A673 (cell line): ENCODE results near the gene SUSD1. TPM values are rescaled to one million over a fixed set of nuclear protein-coding genes. Genes with fewer than 3 reads are reported as not detected.

Experiments
- BruUV-seq: library from RNA; stranded (reverse); fragments of 400-500 nt; replicated peaks from 2 replicates; lab custom pipeline; 2021; lab: Mats Ljungman, UMichigan
- CTCF ChIA-PET: fragments of 300-600 bp; sonication (Branson Sonifier 250); formaldehyde crosslinking; loops from one replicate; lab custom pipeline; 2022; ENCODE audit warnings: antibody characterized with exemption; lab: Charles Lee
- POLR2A ChIA-PET: fragments of 300-600 bp; sonication (Branson Sonifier 250); formaldehyde crosslinking; loops from one replicate; lab custom pipeline; 2022; ENCODE audit warnings: antibody characterized with exemption; ENCODE audit not compliant: low non-redundant PET; lab: Charles Lee
- DNase-seq: peaks from one replicate; pipeline ENCODE4 v3.0.0-alpha.2; 2015; ENCODE audit warnings: low spot score
- H3K27ac ChIP-seq: fragments of 200-600 bp; sonication (generic); 2 replicates; pipeline ENCODE4 v1.5.1; 2016; ENCODE audit warnings: mixed run types, low read depth, mild to moderate bottlenecking, mixed read lengths, antibody characterized with exemption, low read length; ENCODE audit not compliant: poor library complexity, severe bottlenecking
- H3K27me3 ChIP-seq: fragments of 200-600 bp; sonication (generic); replicated peaks from 2 replicates; pipeline ENCODE4 v1.6.1; 2017; ENCODE audit warnings: mixed run types, low read depth, mild to moderate bottlenecking, mixed read lengths, antibody characterized with exemption, low read length; ENCODE audit not compliant: insufficient read depth, poor library complexity
- H3K36me3 ChIP-seq: fragments of 200-600 bp; sonication (generic); 2 replicates; pipeline ENCODE4 v1.6.1; 2016; ENCODE audit warnings: mixed run types, mild to moderate bottlenecking, mixed read lengths, antibody characterized with exemption, low read length; ENCODE audit not compliant: insufficient read depth, poor library complexity, severe bottlenecking
- H3K4me1 ChIP-seq: fragments of 200-600 bp; sonication (generic); 2 replicates; pipeline ENCODE4 v1.6.1; 2017; ENCODE audit warnings: mixed run types, mild to moderate bottlenecking, mixed read lengths, antibody characterized with exemption, low read length; ENCODE audit not compliant: insufficient read depth, poor library complexity, severe bottlenecking
- H3K4me3 ChIP-seq: fragments of 200-600 bp; sonication (generic); 2 replicates; pipeline ENCODE4 v1.5.1; 2016; ENCODE audit warnings: low read depth, mixed run types, mild to moderate bottlenecking, mixed read lengths, low read length; ENCODE audit not compliant: poor library complexity, severe bottlenecking
- H3K9me3 ChIP-seq: fragments of 200-600 bp; sonication (generic); 2 replicates; pipeline ENCODE4 v1.6.1; 2016; ENCODE audit warnings: mixed run types, low read depth, mild to moderate bottlenecking, mixed read lengths, antibody characterized with exemption, low read length; ENCODE audit not compliant: poor library complexity, severe bottlenecking
- EZH2 ChIP-seq: fragments of 200-600 bp; sonication (generic); IDR thresholded peaks from 2 replicates; pipeline ENCODE4 v1.6.1; 2017; ENCODE audit warnings: borderline replicate concordance, low read depth, mild to moderate bottlenecking, mixed read lengths, antibody characterized with exemption, low read length; ENCODE audit not compliant: poor library complexity, severe bottlenecking
- intact Hi-C: fragments of 100-400 bp; cut with micrococcal nuclease; formaldehyde crosslinking; loops from one replicate; pipeline ENCODE4 v1.10.0; 2022; ENCODE audit not compliant: unreplicated experiment
- total RNA-seq: library from RNA; stranded (reverse); gene quantifications from 2 replicates; pipeline ENCODE4 v1.2.3, GENCODE V29; 2021
- TF ChIP-seq, protein P1 (sequence below): fragments of 300-800, 200-600 bp; sonication (generic); conservative IDR thresholded peaks from 2 replicates; pipeline ENCODE4 v1.5.1; 2017; ENCODE audit warnings: low read depth, mild to moderate bottlenecking, antibody characterized with exemption, low read length, moderate library complexity, mixed read lengths

The SUSD1 gene
- total RNA-seq, 1 experiment from 2014 or later, result 14.9 TPM

DNA sequence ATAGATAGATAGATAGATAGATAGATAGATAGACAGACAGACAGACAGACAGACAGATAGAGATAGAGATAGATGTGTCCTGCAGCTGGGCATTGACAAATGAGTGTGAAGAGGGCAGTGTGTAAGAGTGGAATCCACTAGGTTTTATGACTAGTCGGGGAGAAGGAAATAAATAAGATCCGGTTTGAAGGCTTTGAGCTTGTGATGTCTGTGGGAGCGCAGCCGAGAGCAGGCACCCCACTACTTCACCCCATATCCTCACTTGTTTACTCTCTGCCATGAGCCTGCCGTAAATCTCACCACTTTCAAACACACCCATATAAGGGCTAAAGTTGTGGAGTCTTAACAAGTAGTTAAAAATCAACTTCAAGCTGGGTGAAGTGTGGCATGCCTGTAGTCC is 1.4 kb upstream of the SUSD1 start:
- POLR2A ChIA-PET, result no interaction called here
- no TSS peak for BruUV-seq
- Histone ChIP-seq H3K4me1 (peaks cover 11% of the 10 kb centered on the region), H3K27ac (no peak overlapping the region), H3K4me3 (no peak overlapping the region), H3K27me3 (no peaks in the 10 kb centered on the region), H3K36me3 (no peaks in the 10 kb centered on the region), H3K9me3 (no peaks in the 10 kb centered on the region)
- intact Hi-C loops, result no loop called here
- CTCF ChIA-PET, result no interaction called here
- DNase-seq, result no peak
- TF ChIP-seq EZH2, result no peak
- TF ChIP-seq, protein P1, sequence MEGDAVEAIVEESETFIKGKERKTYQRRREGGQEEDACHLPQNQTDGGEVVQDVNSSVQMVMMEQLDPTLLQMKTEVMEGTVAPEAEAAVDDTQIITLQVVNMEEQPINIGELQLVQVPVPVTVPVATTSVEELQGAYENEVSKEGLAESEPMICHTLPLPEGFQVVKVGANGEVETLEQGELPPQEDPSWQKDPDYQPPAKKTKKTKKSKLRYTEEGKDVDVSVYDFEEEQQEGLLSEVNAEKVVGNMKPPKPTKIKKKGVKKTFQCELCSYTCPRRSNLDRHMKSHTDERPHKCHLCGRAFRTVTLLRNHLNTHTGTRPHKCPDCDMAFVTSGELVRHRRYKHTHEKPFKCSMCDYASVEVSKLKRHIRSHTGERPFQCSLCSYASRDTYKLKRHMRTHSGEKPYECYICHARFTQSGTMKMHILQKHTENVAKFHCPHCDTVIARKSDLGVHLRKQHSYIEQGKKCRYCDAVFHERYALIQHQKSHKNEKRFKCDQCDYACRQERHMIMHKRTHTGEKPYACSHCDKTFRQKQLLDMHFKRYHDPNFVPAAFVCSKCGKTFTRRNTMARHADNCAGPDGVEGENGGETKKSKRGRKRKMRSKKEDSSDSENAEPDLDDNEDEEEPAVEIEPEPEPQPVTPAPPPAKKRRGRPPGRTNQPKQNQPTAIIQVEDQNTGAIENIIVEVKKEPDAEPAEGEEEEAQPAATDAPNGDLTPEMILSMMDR, result no peak

GRCh38 chr9:112175796-112176315 is 759 bp upstream of the SUSD1 start:
- Histone ChIP-seq H3K4me1 (peaks cover 6% of the 10 kb centered on the region), H3K4me3 (peak overlapping the region; percentile 70), H3K9me3 (no peaks in the 10 kb centered on the region), H3K36me3 (no peaks in the 10 kb centered on the region), H3K27me3 (no peaks in the 10 kb centered on the region), H3K27ac (no peak overlapping the region)
- DNase-seq, result no peak
- ChIA-PET CTCF (no interaction called here), POLR2A (no interaction called here)
- no TSS peak for BruUV-seq
- TF ChIP-seq EZH2, result no peak
- TF ChIP-seq, protein P1, result no peak
- intact Hi-C loops, result no loop called here

GRCh38 chr9:112174222-112174964 is 704 bp downstream of the SUSD1 start:
- TF ChIP-seq EZH2, result no peak
- TF ChIP-seq, protein P1, result no peak
- ChIA-PET CTCF (interaction anchor here (0.5 kb wide), 1 partner anchor 577 kb away, joined by 6 read pairs; no protein-coding TSS in a partner anchor), POLR2A (interaction anchor here (0.6 kb wide), 1 partner anchor 61 kb away, joined by 3 read pairs; no protein-coding TSS in a partner anchor)
- Histone ChIP-seq H3K4me3 (peak overlapping the region; percentile 70), H3K27me3 (no peaks in the 10 kb centered on the region), H3K9me3 (no peaks in the 10 kb centered on the region), H3K4me1 (no peaks in the 10 kb centered on the region), H3K36me3 (no peaks in the 10 kb centered on the region), H3K27ac (peak overlapping the region; percentile 59)
- intact Hi-C loops, result loop anchor here (5.0 kb wide), 1 partner anchor 158 kb away; the partner anchor contains the start of gene PTBP3
- no TSS peak for BruUV-seq
- peak; percentile 54 for DNase-seq
